GM19023 (cell line): Measurements from ENCODE around the gene PGLYRP1.

Experiments
- ATAC-seq: cut with Tn5 transposase; IDR thresholded peaks from one replicate; pipeline ENCODE4 v1.9.1; 2021; ENCODE audit warnings: mild to moderate bottlenecking, moderate library complexity; ENCODE audit not compliant: unreplicated experiment

The PGLYRP1 gene

GRCh38 chr19:46022431-46023310 lies at the start of gene PGLYRP1:
Gene PGLYRP1, minus strand, starts transcription at chr19:46023053. Its CDS starts 32 bp downstream, at chr19:46023021.
- no peak for ATAC-seq

GRCh38 chr19:46069806-46070341 lies 47.0 kb upstream of the PGLYRP1 start:
- no peak for ATAC-seq

- ATAC-seq, result no peak
Observed at GRCh38 chr19:46068345-46069258, 45.7 kb upstream of the PGLYRP1 start.

DNA sequence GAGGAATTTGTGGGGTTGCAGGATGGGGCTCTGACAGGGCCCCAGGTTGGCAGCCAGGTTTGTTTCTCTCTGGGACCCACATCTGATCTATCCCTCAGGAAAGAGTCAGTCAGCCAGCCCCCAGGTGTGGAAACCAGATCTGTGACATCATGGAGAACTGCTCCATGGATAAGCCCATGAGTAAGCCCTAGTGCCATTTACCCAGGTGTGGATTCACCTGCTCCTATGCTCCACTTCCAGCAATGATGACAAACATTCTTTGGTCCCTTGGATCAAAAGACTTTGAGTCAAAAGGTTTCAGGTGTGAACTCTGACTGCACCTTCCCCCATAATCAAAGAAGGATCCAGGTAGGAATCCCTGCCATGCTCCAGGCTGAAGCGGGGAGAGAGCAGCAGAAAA lies 44.8 kb upstream of the PGLYRP1 start:
- no peak for ATAC-seq

DNA sequence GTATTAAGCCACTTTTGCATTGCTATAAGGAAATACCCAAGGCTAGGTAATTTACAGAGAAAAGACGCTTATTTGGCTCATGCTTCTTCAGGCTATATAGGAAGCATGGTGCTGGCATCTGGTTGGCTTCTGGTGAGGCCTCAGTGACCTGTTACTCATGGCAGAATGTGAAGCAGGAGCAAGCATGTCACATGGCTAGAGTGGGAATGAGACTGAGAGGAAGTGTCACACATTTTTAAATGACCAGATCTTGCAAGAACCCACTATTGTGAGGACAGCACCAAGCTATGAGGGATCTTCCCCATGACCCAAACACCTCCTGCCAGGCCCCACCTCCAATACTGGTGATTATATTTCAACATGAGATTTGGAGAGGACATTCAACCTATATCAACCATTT lies 43.6 kb upstream of the PGLYRP1 start:
- ATAC-seq, result no peak

DNA sequence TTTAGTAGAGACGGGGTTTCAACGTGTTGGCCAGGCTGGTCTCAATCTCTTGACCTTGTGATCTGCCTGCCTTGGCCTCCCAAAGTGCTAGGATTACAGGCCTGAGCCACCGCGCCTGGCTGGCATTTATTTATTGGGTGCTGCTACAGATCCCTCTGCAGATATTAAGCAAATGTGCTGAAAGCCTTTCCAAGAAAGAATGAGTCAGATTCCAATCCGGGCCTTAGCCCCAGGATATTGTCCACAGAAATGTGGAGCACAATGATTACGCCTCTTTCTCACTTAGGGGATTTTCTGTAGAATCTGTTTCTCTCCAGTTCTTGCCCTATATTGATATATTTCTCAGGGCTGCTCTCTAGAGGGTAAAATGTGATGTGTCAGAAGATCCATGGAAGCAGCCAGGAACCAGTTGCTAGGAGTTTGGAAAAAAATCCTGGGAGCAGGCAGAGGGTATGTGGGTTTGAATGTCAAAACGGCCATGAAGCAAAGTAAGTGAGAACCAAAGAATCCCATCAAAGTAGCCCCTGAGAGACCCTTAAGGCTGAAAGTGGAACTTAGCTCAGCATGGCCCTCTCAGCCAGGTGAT lies 42.7 kb upstream of the PGLYRP1 start:
- no peak for ATAC-seq

DNA sequence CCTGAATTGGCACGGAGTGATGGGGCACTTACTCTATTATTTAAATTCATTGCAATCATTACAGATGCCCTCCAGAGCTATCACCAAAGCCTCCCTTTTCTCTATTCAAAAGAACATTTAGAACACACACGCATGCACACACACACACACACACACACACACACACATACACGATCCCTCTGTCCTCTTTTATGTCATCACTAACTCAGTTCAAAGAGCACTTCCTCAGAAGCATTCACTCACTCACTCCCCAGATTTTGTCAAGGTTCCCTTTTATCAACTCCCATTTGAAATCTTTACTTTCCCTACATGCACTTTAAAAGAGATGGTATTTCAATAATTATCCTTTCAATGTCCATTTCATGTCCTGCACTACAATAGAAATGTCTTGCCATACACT lies 40.3 kb upstream of the PGLYRP1 start:
- no peak for ATAC-seq

DNA sequence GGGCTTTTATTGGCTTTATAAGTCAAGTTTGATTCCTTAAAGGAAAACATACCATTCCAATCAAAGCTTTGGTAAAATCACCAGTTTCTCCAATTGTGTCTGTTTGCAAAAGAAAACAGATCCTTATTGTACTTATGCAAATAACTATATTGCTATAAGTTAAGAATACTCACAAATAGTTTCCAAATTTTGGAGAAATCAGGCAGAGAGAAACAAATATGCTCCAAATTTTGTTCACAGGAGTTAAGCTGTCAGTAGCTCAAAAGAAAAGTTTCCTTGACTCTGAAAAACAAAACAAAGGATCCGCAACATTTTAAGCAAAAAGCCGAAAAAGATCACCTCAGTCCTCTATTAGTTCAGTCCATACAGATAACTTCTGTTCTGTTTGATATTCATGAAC lies 37.2 kb upstream of the PGLYRP1 start:
- ATAC-seq, result no peak

DNA sequence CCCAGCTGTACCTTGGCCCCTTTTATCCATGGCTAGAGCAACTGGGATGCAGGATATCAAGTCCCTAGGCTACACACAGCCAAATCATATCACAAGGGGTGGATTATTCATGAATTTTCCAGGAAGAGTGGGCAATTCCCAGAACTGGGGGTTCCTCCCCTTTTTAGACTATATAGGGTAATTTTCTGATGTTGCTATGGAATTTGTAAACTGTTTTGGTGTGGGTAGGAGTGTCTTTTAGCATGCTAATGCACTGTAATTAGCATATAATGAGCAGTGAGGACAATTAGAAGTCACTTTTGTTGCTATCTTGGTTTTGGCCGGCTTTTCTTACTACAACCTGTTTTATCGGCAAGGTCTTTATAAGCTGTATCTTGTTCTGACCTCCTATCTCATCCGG lies 35.9 kb upstream of the PGLYRP1 start:
- ATAC-seq, result no peak

GRCh38 chr19:46056536-46056935 lies 33.7 kb upstream of the PGLYRP1 start:
- ATAC-seq, result no peak

- ATAC-seq, result no peak
Observed at GRCh38 chr19:46052896-46053295, 30.0 kb upstream of the PGLYRP1 start.

DNA sequence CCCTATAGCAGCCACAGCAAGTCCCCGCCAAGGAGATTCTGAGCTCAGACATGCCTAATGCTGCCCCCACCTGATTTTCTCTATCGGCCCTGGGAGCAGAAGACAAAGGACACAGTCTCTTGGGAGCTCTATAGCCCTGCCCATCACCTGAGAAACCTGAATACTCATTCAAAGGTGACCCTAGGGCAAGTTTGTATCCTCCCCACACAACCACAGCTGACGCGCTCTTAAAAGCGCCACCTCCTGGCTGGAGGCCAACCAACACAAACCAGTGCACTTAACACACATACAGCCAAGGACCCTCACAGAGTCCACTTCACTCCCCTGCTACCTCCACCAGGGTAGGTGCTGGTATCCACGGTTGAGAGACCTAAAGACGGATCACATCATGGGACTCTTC lies 26.7 kb upstream of the PGLYRP1 start:
- ATAC-seq, result no peak

DNA sequence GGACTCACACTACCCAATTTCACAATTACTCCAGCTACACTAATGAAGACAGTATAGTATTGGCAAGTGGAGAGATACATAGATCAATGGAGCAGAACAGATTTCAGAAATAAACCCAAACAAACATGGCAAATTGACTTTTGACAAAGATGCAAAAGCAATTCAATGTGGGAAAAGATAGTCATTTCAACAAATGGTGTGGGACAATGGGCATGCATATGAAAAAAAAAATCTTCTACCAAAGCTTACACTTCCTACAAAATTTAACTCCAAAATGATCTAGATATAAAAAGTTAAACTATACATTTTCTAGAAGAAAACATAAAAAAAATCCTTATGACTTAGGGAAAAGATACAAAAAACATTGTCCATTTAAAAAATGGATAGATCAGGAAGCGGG lies 20.7 kb upstream of the PGLYRP1 start:
- ATAC-seq, result no peak

GRCh38 chr19:46042252-46042883 lies 19.5 kb upstream of the PGLYRP1 start:
- ATAC-seq, result no peak

DNA sequence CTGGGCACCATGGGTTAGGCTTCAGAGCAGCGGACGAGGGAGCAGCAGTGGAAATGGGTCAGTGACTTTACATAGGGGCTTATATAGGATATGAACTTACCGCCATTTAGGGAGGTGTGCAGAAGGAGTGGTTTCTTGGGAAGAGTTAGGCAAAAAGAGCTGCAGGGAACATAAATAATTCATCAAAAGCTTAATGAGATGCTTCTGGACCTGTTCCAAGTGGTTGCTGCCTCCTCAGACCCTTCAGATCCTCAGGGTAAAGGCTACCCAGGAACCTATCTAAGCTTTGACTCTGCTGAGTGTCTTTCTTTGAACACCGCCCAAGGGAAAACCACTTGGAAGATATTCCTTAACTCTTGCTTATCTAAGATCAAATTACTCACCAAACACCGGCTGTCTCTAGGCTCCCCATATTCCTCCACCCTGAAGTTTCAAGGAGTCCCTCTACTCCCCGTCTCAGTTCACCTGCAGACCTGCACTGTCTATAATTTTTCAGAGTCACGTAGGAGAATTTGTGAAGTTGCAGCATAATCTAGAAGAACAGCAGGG lies 18.2 kb upstream of the PGLYRP1 start, which contains the start of gene IGFL4:
Gene IGFL4, minus strand, starts transcription at position 51 of the 549 bp plus-strand sequence. Its CDS starts 40 bp downstream, at position 11.
- no peak for ATAC-seq

DNA sequence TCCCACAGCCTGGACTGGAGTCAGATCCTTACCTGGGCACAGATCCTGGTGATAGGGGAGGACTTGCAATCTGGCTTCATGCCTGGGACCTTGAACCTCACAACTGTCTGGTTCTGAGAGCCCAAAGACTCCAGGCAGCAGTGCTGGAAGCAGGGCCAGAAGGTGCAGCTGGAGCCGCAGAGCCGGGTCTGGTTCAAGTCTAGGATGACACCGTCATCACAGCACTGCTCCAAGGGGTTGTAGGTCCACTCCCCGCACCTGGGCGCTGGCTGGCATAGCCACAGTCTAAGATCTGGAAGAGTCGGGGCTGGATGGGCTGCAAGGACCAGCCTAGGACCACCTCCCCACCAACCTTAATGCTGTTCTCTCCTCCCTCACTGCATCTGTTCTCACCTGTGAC lies 17.3 kb upstream of the PGLYRP1 start:
- ATAC-seq, result no peak

GRCh38 chr19:46036744-46037128 lies 13.9 kb upstream of the PGLYRP1 start:
- no peak for ATAC-seq

- ATAC-seq, result no peak
Observed at GRCh38 chr19:46035986-46036743, 13.3 kb upstream of the PGLYRP1 start.

DNA sequence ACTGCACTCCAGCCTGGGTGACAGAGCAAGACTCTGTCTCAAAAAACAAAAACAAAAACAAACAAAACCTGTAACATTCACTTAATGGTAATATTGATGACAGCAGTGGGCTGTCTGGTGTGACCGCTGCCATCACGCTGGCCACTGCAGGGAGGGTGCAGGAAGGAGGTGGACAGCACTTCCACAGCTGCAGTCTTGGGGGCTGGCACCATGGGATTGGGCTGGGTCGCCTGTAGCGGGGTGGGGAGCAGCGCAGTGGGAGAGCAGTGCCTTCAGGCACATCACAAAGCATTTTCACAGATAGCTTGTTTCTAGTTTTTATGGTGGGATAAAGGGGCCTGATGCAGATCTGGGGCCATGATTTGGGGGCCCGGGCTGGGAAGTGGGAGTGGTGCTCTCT lies 12.7 kb upstream of the PGLYRP1 start:
- no peak for ATAC-seq

DNA sequence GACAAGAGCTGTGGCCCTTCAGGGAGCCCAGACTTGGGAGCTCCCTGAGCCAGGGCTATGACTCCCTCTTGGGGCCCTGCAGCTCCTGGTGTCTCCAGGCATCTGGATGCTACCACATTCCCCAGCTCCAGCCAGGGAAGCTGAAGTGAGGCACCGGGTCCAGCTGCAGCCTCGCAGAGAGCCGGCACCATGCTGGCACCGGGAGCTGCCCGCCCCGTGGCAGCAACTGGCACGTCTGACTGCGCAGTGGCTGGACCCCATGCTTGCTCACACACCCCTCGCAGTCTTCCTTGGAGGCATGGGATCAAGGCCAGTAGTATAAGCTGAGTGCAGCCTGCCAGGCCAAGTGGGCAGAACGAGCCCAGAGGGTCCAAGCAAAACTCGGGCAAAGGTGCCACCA lies 10.5 kb upstream of the PGLYRP1 start:
- no peak for ATAC-seq
